HepG2 (cell line): ENCODE measurements around the gene ARF4. TPM values are rescaled to one million over a fixed set of nuclear protein-coding genes. Genes with fewer than 3 reads are reported as not detected.

Experiments
- BCL6 ChIP-seq: IDR thresholded peaks from 2 replicates; pipeline ENCODE4 v1.6.1; 2016; ENCODE audit warnings: missing genetic modification reagents, missing compliant biosample characterization
- CCAR2 ChIP-seq: fragments of 200-400 bp; formaldehyde crosslinking; optimal IDR thresholded peaks from 2 replicates; pipeline ENCODE3; 2018; ENCODE audit warnings: low read depth, mild to moderate bottlenecking, low read length, moderate library complexity
- HNRNPL ChIP-seq: fragments of 200-400 bp; formaldehyde crosslinking; IDR thresholded peaks from 2 replicates; pipeline ENCODE4 v1.6.1; 2017; ENCODE audit warnings: mild to moderate bottlenecking, low read depth, low read length
- HOXA7 ChIP-seq: sonication (generic); formaldehyde crosslinking; IDR thresholded peaks from 2 replicates; pipeline ENCODE4 v1.8.1; 2022; ENCODE audit warnings: mild to moderate bottlenecking, missing genetic modification reagents, moderate library complexity
- NPAS2 ChIP-seq: sonication (generic); formaldehyde crosslinking; IDR thresholded peaks from 2 replicates; pipeline ENCODE4 v1.8.0; 2022; ENCODE audit warnings: mild to moderate bottlenecking, missing genetic modification reagents, borderline replicate concordance
- POGK ChIP-seq: sonication (generic); formaldehyde crosslinking; conservative IDR thresholded peaks from 2 replicates; pipeline ENCODE4 v1.8.0; 2022; ENCODE audit warnings: mild to moderate bottlenecking, moderate library complexity, missing genetic modification reagents
- RCOR2 ChIP-seq: IDR thresholded peaks from 2 replicates; pipeline ENCODE4 v1.6.1; 2016; ENCODE audit warnings: missing biosample characterization, missing genetic modification reagents
- RNF219 ChIP-seq: sonication (generic); formaldehyde crosslinking; IDR thresholded peaks from 2 replicates; pipeline ENCODE4 v1.5.0; 2020; ENCODE audit warnings: mild to moderate bottlenecking, missing genetic modification reagents
- SIX1 ChIP-seq: sonication (generic); formaldehyde crosslinking; IDR thresholded peaks from 2 replicates; pipeline ENCODE4 v1.4.0; 2020; ENCODE audit warnings: missing genetic modification reagents, borderline replicate concordance
- STAT5B ChIP-seq: sonication (generic); formaldehyde crosslinking; IDR thresholded peaks from 2 replicates; pipeline ENCODE4 v1.4.0; 2020; ENCODE audit warnings: missing genetic modification reagents
- TP53 ChIP-seq: sonication (generic); formaldehyde crosslinking; conservative IDR thresholded peaks from 2 replicates; pipeline ENCODE4 v1.4.0; 2020; ENCODE audit warnings: missing genetic modification reagents
- UBTF ChIP-seq: sonication (generic); formaldehyde crosslinking; IDR thresholded peaks from 2 replicates; pipeline ENCODE4 v1.4.0; 2020; ENCODE audit warnings: mild to moderate bottlenecking, missing genetic modification reagents
- ZBTB14 ChIP-seq: sonication (generic); formaldehyde crosslinking; IDR thresholded peaks from 2 replicates; pipeline ENCODE4 v1.4.0; 2020; ENCODE audit warnings: missing genetic modification reagents
- ZC3H4 ChIP-seq: sonication (generic); formaldehyde crosslinking; IDR thresholded peaks from 2 replicates; pipeline ENCODE4 v1.4.0; 2020; ENCODE audit warnings: missing genetic modification reagents, borderline replicate concordance
- ZFP36L2 ChIP-seq: sonication (generic); formaldehyde crosslinking; IDR thresholded peaks from 2 replicates; pipeline ENCODE4 v1.4.0; 2020; ENCODE audit warnings: missing genetic modification reagents
- ZNF12 ChIP-seq: sonication (generic); formaldehyde crosslinking; IDR thresholded peaks from 2 replicates; pipeline ENCODE4 v1.5.0; 2020; ENCODE audit warnings: missing genetic modification reagents
- ZNF20 ChIP-seq: sonication (generic); formaldehyde crosslinking; IDR thresholded peaks from 2 replicates; pipeline ENCODE4 v1.4.0; 2020; ENCODE audit warnings: mild to moderate bottlenecking, moderate library complexity, missing genetic modification reagents
- ZNF614 ChIP-seq: IDR thresholded peaks from 2 replicates; pipeline ENCODE4 v1.6.1; 2018; ENCODE audit warnings: missing biosample characterization, missing genetic modification reagents, inconsistent platforms, borderline replicate concordance
- ZNF704 ChIP-seq: sonication (generic); formaldehyde crosslinking; IDR thresholded peaks from 2 replicates; pipeline ENCODE4 v1.8.1; 2023; ENCODE audit warnings: mild to moderate bottlenecking, inconsistent platforms, moderate library complexity, missing genetic modification reagents, borderline replicate concordance
- ZNF75D ChIP-seq: sonication (generic); formaldehyde crosslinking; IDR thresholded peaks from 2 replicates; pipeline ENCODE4 v1.8.1; 2023; ENCODE audit warnings: missing genetic modification reagents, mild to moderate bottlenecking, borderline replicate concordance
- polyA plus RNA-seq, 8 experiments: library from polyadenylated mRNA; depleted of rRNA in 3 of 8; stranded (reverse) in 7 of 8; unstranded in 1 of 8; fragments of >200 nt; fragmentation: Illumina TruSeq in 4 of 8; extraction: Trizol in 4 of 8; gene quantifications; 2 replicates each; pipeline versions ENCODE4 v1.2.1 to v1.2.3, GENCODE V29; 2011 to 2016; ENCODE audit warnings: low read depth in 4 of 8, missing spikeins in 1 of 8, mixed read lengths in 1 of 8; ENCODE audit not compliant: insufficient read depth in 1 of 8
- total RNA-seq, 5 experiments: library from RNA; depleted of rRNA; stranded (reverse); fragments of >200 nt; fragmentation: Illumina TruSeq; extraction: Trizol; gene quantifications; 2 replicates each; pipeline ENCODE4 v1.2.3, GENCODE V29; 2016; ENCODE audit warnings: low read depth in 1 of 5

Gene ARF4
- total and polyA plus RNA-seq, 2 of the 13 experiments (the other 11 are each of a cell fraction or from before 2014, with no cell fraction given): 184 to 250 TPM

GRCh38 chr3:57556459-57557084 lies 40.6 kb downstream of the ARF4 start (continued):
- TF ChIP-seq POGK (CRISPR knock-in tag) (no peak; the same call in 1 of the 2 replicates), CCAR2 (no peak), UBTF (peak; percentile 73), STAT5B (CRISPR knock-in tag) (no peak), SIX1 (CRISPR knock-in tag) (no peak), RCOR2 (no peak), ZNF75D (no peak), BCL6 (CRISPR knock-in tag) (no peak), ZNF20 (CRISPR knock-in tag) (no peak), NPAS2 (no peak), TP53 (CRISPR knock-in tag) (no peak; the same call in 1 of the 2 replicates), ZNF704 (CRISPR knock-in tag) (no peak; the same call in 1 of the 2 replicates), ZFP36L2 (CRISPR knock-in tag) (no peak), ZBTB14 (CRISPR knock-in tag) (0 out of 2 replicates have a peak, but pooled peaks have one; percentile 6), ZNF614 (CRISPR knock-in tag) (no peak), ZNF12 (no peak), ZC3H4 (CRISPR knock-in tag) (0 out of 2 replicates have a peak, but pooled peaks have one; percentile 20), RNF219 (CRISPR knock-in tag) (no peak), HOXA7 (CRISPR knock-in tag) (no peak), HNRNPL (no peak)
